Measurements from ENCODE around the gene RASAL2.

The RASAL2 gene

DNA sequence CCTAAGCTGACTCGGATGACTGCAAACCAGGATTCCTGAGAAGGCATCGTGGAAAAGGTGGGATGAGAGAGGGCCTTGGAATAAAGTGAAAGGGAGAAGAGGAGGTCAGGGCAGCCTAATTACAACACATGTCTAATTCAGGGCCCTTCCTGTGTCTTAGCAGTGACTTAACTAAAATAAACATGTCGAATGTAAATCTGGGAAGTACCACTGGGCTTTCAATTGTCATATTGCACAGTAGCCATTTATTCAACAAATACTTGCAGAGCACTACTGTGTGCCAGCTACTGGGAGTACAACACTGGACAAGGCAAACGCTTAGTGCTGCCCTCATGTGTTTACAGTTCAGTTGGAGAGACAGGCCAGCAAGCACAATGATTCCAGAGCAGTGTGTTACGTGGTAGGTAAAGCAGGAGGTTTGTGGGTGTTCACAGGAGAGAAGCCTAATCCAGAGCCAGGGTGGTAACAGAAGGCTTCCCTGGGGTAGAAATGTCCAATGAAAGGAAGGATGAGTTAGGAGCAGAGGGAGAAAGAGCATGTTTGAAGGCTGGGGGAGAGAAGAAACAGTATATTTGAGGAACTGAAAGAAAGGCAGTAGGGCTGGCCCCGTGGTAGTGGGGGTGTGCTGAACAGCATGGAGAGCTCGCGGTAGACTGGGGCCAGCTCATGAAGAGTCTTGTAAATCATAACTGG lies 38.0 kb upstream of the RASAL2 start:
- peak overlapping the region; percentile 20 for H3K27ac ChIP-seq (ENCODE audit: poor library complexity, severe bottlenecking)

DNA sequence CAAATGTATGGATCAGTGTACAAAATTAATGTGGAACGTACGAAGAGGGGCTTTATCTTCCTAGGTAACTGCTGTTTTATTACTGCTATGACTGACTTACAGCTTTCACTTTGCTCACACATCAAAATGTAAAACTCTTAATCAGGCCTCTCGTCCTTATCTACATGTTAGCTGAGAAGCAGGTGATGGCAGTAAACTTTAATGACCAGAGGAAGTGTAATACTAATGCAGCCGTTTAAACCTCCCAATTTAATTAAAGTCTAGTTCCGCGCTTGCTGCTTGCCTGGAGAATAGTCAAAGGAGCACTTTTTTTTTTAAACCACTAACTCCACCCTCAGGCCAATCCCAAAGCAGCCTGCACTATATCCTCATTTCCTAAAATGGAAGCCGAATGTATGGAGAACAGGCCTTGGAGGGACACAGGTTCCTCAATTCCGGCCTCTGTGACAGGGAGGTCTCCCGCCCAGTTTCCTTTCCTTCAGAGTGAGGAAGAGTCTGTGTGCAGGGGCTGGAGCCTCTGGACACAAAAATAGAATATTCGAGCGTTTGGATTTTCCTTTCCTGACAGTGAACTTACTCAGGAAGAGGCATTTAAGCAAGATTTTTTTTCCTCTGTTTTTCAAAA lies 36.7 kb upstream of the RASAL2 start:
- TF ChIP-seq, protein P1, sequence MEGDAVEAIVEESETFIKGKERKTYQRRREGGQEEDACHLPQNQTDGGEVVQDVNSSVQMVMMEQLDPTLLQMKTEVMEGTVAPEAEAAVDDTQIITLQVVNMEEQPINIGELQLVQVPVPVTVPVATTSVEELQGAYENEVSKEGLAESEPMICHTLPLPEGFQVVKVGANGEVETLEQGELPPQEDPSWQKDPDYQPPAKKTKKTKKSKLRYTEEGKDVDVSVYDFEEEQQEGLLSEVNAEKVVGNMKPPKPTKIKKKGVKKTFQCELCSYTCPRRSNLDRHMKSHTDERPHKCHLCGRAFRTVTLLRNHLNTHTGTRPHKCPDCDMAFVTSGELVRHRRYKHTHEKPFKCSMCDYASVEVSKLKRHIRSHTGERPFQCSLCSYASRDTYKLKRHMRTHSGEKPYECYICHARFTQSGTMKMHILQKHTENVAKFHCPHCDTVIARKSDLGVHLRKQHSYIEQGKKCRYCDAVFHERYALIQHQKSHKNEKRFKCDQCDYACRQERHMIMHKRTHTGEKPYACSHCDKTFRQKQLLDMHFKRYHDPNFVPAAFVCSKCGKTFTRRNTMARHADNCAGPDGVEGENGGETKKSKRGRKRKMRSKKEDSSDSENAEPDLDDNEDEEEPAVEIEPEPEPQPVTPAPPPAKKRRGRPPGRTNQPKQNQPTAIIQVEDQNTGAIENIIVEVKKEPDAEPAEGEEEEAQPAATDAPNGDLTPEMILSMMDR (IDR thresholded peaks at IDR 0.05; ENCODE audit: poor library complexity, severe bottlenecking): no peak
- Histone ChIP-seq H3K27me3 (ENCODE audit: insufficient read depth, poor library complexity, severe bottlenecking) (no peaks in the 10 kb centered on the region), H3K36me3 (ENCODE audit: low read depth) (no peaks in the 10 kb centered on the region), H3K4me1 (ENCODE audit: insufficient read depth, poor library complexity, severe bottlenecking) (peaks cover 21% of the 10 kb centered on the region), H3K9me3 (ENCODE audit: severe bottlenecking) (no peaks in the 10 kb centered on the region), H3K27ac (ENCODE audit: poor library complexity, severe bottlenecking) (no peak overlapping the region), H3K4me3 (ENCODE audit: severe bottlenecking) (no peak overlapping the region)
- DNase-seq (ENCODE audit: low spot score) (no peak), ATAC-seq (ENCODE audit: low read depth) (no peak)

More for the DNA sequence above, 38.0 kb upstream of the RASAL2 start:
- Histone ChIP-seq H3K4me1 (ENCODE audit: insufficient read depth, poor library complexity, severe bottlenecking) (peaks cover 18% of the 10 kb centered on the region), H3K36me3 (ENCODE audit: low read depth) (no peaks in the 10 kb centered on the region), H3K9me3 (ENCODE audit: severe bottlenecking) (no peaks in the 10 kb centered on the region), H3K4me3 (ENCODE audit: severe bottlenecking) (no peak overlapping the region), H3K27me3 (ENCODE audit: insufficient read depth, poor library complexity, severe bottlenecking) (no peaks in the 10 kb centered on the region)
- TF ChIP-seq, protein P1 (IDR thresholded peaks at IDR 0.05; ENCODE audit: poor library complexity, severe bottlenecking): no peak
- peak; percentile 53 for ATAC-seq (ENCODE audit: low read depth)
- no peak for DNase-seq (ENCODE audit: low spot score)

DNA sequence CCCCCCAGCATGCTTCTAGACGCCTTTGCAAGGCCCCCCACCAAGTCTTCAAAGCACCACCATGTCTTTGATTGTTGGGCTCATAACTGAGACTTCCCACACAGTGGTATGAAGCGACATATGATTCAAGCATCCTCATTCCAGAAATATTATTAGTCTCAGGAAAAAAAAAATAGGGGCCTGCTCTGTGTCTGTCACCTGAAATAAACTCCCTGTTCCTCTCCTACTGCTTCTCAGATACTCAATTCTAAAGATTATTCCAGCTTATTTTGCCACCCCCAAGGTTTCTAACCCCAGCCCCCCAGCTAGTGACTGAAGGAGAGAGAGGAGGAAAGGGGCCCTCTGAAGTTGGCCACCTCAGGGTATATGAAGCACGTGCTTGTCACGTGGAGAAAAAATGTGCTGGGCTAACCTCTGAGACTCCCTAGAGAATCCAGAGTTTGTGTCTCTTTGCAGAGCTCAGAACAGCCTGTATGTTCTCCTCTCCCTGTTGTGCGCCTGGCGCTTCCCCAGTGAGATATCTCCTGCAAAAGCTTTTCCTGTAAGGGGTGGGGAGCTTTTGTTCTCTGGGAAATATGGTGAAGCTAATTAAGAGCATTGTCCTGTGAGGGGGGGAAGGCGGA lies 35.9 kb upstream of the RASAL2 start:
- Histone ChIP-seq H3K27me3 (ENCODE audit: insufficient read depth, poor library complexity, severe bottlenecking) (no peaks in the 10 kb centered on the region), H3K4me3 (ENCODE audit: severe bottlenecking) (no peak overlapping the region), H3K4me1 (ENCODE audit: insufficient read depth, poor library complexity, severe bottlenecking) (peaks cover 21% of the 10 kb centered on the region), H3K36me3 (ENCODE audit: low read depth) (no peaks in the 10 kb centered on the region), H3K27ac (ENCODE audit: poor library complexity, severe bottlenecking) (no peak overlapping the region), H3K9me3 (ENCODE audit: severe bottlenecking) (no peaks in the 10 kb centered on the region)
- DNase-seq (ENCODE audit: low spot score) (no peak), ATAC-seq (ENCODE audit: low read depth) (0 out of 3 replicates have a peak, but pooled peaks have one; percentile 18)
- TF ChIP-seq, protein P1 (IDR thresholded peaks at IDR 0.05; ENCODE audit: poor library complexity, severe bottlenecking): no peak

DNA sequence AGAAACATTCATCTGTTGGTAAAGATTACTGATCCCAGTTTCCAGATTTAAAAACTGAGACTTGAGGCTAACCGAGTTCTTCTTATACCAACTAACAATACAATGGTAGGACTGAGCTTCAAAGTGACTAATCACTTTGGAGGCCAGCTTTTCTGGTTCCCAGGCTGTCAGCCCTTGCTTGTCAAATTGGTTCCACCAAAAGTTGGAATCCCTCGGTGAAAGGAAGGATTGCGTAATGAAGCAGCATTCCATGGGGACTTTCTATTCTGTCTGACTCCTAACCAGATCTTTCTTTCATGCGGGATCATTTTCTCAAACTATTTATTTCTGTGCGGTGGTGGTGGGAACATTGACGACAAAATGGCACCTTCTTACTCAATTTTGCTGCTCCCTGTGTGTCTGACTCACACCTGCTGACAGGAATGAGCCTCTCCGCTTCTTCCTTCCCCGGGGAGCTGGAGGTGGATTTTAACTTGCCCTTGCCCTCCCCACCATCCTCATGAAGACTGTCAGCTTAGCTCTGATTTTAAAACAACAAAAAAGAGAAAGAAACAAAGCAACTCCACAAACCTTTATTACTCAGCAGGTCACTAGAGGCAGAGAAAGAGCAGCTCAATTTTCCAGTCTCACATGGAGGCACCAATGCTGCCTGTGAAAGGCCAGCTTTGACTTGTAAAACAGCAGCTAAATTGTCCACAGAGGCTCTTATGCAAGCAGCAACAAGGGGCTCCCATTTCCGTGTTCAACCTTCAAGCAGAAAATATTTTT lies 32.9 kb upstream of the RASAL2 start:
- H3K9me3 ChIP-seq (ENCODE audit: severe bottlenecking): no peaks in the 10 kb centered on the region

More for the DNA sequence above, 32.9 kb upstream of the RASAL2 start:
- TF ChIP-seq, protein P1 (IDR thresholded peaks at IDR 0.05; ENCODE audit: poor library complexity, severe bottlenecking): no peak
- DNase-seq (ENCODE audit: low spot score) (no peak), ATAC-seq (ENCODE audit: low read depth) (peak; percentile 45; the same call in 1 of the 3 replicates)
- Histone ChIP-seq H3K27ac (ENCODE audit: poor library complexity, severe bottlenecking) (no peak overlapping the region), H3K36me3 (ENCODE audit: low read depth) (no peaks in the 10 kb centered on the region), H3K4me1 (ENCODE audit: insufficient read depth, poor library complexity, severe bottlenecking) (peaks cover 12% of the 10 kb centered on the region), H3K4me3 (ENCODE audit: severe bottlenecking) (no peak overlapping the region), H3K27me3 (ENCODE audit: insufficient read depth, poor library complexity, severe bottlenecking) (no peaks in the 10 kb centered on the region)
